IMR-90 (cell line): Measurements from ENCODE around the gene SPATA25. TPM values are rescaled to one million over a fixed set of nuclear protein-coding genes. Genes with fewer than 3 reads are reported as not detected.

ENCODE experiments used
- ATAC-seq: fragments of 200-7000 bp; cut with Tn5 transposase; 2 replicates; pipeline ENCODE4 v1.9.1; 2020; ENCODE audit warnings: low read depth, mild to moderate bottlenecking, moderate library complexity
- BruUV-seq: library from RNA; stranded (reverse); fragments of 400-500 nt; replicated peaks from 2 replicates; lab custom pipeline; 2021; lab: Mats Ljungman, UMichigan
- CTCF ChIA-PET: fragments of 300-600 bp; formaldehyde crosslinking; extraction: SDS; loops from one replicate; lab custom pipeline; 2021; ENCODE audit warnings: antibody characterized with exemption; lab: Yijun Ruan, JAX
- POLR2A ChIA-PET: fragments of 300-600 bp; sonication (Branson Sonifier 250); formaldehyde crosslinking; loops from one replicate; lab custom pipeline; 2022; ENCODE audit warnings: antibody characterized with exemption; ENCODE audit not compliant: unreplicated experiment; lab: Charles Lee
- DNase-seq: peaks from one replicate; pipeline ENCODE4 v3.0.0; 2013
- H2AFZ ChIP-seq: replicated peaks from 2 replicates; pipeline ENCODE3; 2013; ENCODE audit warnings: low read length, mild to moderate bottlenecking; ENCODE audit not compliant: poor library complexity
- H2AK5ac ChIP-seq: 2 replicates; pipeline ENCODE4 v1.6.1; 2013; ENCODE audit warnings: low read depth, low read length, inconsistent platforms
- H2AK9ac ChIP-seq: replicated peaks from 2 replicates; pipeline ENCODE3; 2013; ENCODE audit warnings: mild to moderate bottlenecking, low read depth, low read length, moderate library complexity; ENCODE audit not compliant: poor library complexity
- H2BK120ac ChIP-seq: 2 replicates; pipeline ENCODE4 v1.6.1; 2013; ENCODE audit warnings: low read depth, low read length, inconsistent platforms
- H2BK15ac ChIP-seq: 3 replicates; pipeline ENCODE4 v1.6.1; 2013; ENCODE audit warnings: low read depth, low read length, inconsistent platforms
- H2BK20ac ChIP-seq: 2 replicates; pipeline ENCODE4 v1.6.1; 2013; ENCODE audit warnings: low read depth, mild to moderate bottlenecking, inconsistent platforms, low read length, moderate library complexity
- H2BK5ac ChIP-seq: 2 replicates; pipeline ENCODE4 v1.6.1; 2013; ENCODE audit warnings: mild to moderate bottlenecking, low read depth, low read length, inconsistent platforms; ENCODE audit not compliant: poor library complexity, severe bottlenecking
- H3K14ac ChIP-seq: replicated peaks from 2 replicates; pipeline ENCODE4 v1.6.1; 2013; ENCODE audit warnings: low read depth, low read length, inconsistent platforms
- H3K18ac ChIP-seq: 2 replicates; pipeline ENCODE4 v1.6.1; 2013; ENCODE audit warnings: low read depth, low read length, control low read depth
- H3K23ac ChIP-seq: 2 replicates; pipeline ENCODE4 v1.6.1; 2013; ENCODE audit warnings: low read depth, low read length, inconsistent platforms
- H3K27ac ChIP-seq: 2 replicates; pipeline ENCODE4 v1.5.1; 2013; ENCODE audit warnings: mild to moderate bottlenecking, control low read depth, low read length; ENCODE audit not compliant: insufficient read depth
- H3K27me3 ChIP-seq: 2 replicates; pipeline ENCODE4 v1.6.1; 2013; ENCODE audit warnings: low read length; ENCODE audit not compliant: control insufficient read depth, insufficient read depth
- H3K36me3 ChIP-seq: 2 replicates; pipeline ENCODE4 v1.6.1; 2013; ENCODE audit warnings: low read length, mixed read lengths; ENCODE audit not compliant: control insufficient read depth, insufficient read depth
- H3K4ac ChIP-seq: 2 replicates; pipeline ENCODE4 v1.6.1; 2013; ENCODE audit warnings: low read depth, low read length, inconsistent platforms
- H3K4me1 ChIP-seq: 2 replicates; pipeline ENCODE4 v1.6.1; 2013; ENCODE audit warnings: low read length, mixed read lengths; ENCODE audit not compliant: control insufficient read depth, insufficient read depth
- H3K4me2 ChIP-seq: 2 replicates; pipeline ENCODE4 v1.6.1; 2013; ENCODE audit warnings: low read depth, mild to moderate bottlenecking, control low read depth, low read length, moderate library complexity
- H3K4me3 ChIP-seq: 2 replicates; pipeline ENCODE4 v1.5.1; 2013; ENCODE audit warnings: low read depth, mild to moderate bottlenecking, control low read depth, low read length, moderate library complexity; ENCODE audit not compliant: insufficient read depth
- H3K56ac ChIP-seq: 2 replicates; pipeline ENCODE4 v1.6.1; 2013; ENCODE audit warnings: low read length, inconsistent platforms; ENCODE audit not compliant: insufficient read depth; ENCODE audit errors: extremely low read depth
- H3K79me1 ChIP-seq, 2 experiments: 2 replicates each; pipeline ENCODE4 v1.6.1; 2013; ENCODE audit warnings: low read length in 2 of 2, inconsistent platforms in 1 of 2, low read depth in 1 of 2
- H3K9ac ChIP-seq: 2 replicates; pipeline ENCODE4 v1.6.1; 2013; ENCODE audit warnings: low read depth, low read length, control low read depth
- H3K9me1 ChIP-seq: 2 replicates; pipeline ENCODE4 v1.6.1; 2013; ENCODE audit warnings: low read length, inconsistent platforms; ENCODE audit not compliant: insufficient read depth
- H3K9me3 ChIP-seq: 2 replicates; pipeline ENCODE4 v1.6.1; 2013; ENCODE audit warnings: low read length; ENCODE audit not compliant: control insufficient read depth, insufficient read depth
- H4K20me1 ChIP-seq: 2 replicates; pipeline ENCODE4 v1.6.1; 2013; ENCODE audit warnings: low read length, inconsistent platforms; ENCODE audit not compliant: insufficient read depth
- H4K5ac ChIP-seq: 2 replicates; pipeline ENCODE4 v1.6.1; 2013; ENCODE audit warnings: mild to moderate bottlenecking, low read depth, low read length, control low read depth
- H4K8ac ChIP-seq, 2 experiments: 2 replicates each; pipeline ENCODE4 v1.6.1; 2013; ENCODE audit warnings: low read depth in 2 of 2, low read length in 2 of 2, control low read depth in 1 of 2, inconsistent platforms in 1 of 2
- H4K91ac ChIP-seq: 2 replicates; pipeline ENCODE4 v1.6.1; 2013; ENCODE audit warnings: low read depth, low read length, inconsistent platforms; ENCODE audit not compliant: insufficient read depth
- POLR2A ChIP-seq: IDR thresholded peaks from 2 replicates; pipeline ENCODE4 v1.6.1; 2012; ENCODE audit warnings: mild to moderate bottlenecking, low read depth, low read length
- WGBS, 2 experiments: methylation state at CpG; one replicate each; pipeline versions ENCODE4 v1.1.5 to v1.1.7; 2013; ENCODE audit warnings: missing lambda C conversion rate in 2 of 2; ENCODE audit not compliant: insufficient read length in 1 of 2; ENCODE audit errors: extremely low coverage in 2 of 2; 5-methylcytosine and 5-hydroxymethylcytosine counted together
- dilution Hi-C: fragments of 300-500 bp; cut with HindIII; formaldehyde crosslinking; loops from one replicate; pipeline ENCODE4 v1.14.3; 2018; ENCODE audit warnings: low sequenced_read_pairs; ENCODE audit not compliant: unreplicated experiment
- in situ Hi-C: fragments of 300-500 bp; cut with MboI; formaldehyde crosslinking; loops from 3 replicates; pipeline ENCODE4 v1.14.3; 2019; ENCODE audit warnings: low sequenced_read_pairs, inconsistent platforms, mixed read lengths
- intact Hi-C: fragments of 100-400 bp; cut with micrococcal nuclease; formaldehyde crosslinking; loops from 2 replicates; pipeline ENCODE4 v1.10.0; 2022
- polyA plus RNA-seq, 3 experiments: library from polyadenylated mRNA; depleted of rRNA; stranded (reverse); fragments of >200 nt; gene quantifications; 2 replicates each; pipeline ENCODE4 v1.2.3, GENCODE V29; 2012; ENCODE audit warnings: low replicate concordance in 1 of 3
- total RNA-seq: library from RNA; depleted of rRNA; stranded (reverse); fragments of >200 nt; gene quantifications from 2 replicates; pipeline ENCODE4 v1.2.3, GENCODE V29; 2012

SPATA25 gene
- total and polyA plus RNA-seq, 2 of the 4 experiments (the other 2 are of a cell fraction) = 0.18 to 0.36 TPM

DNA sequence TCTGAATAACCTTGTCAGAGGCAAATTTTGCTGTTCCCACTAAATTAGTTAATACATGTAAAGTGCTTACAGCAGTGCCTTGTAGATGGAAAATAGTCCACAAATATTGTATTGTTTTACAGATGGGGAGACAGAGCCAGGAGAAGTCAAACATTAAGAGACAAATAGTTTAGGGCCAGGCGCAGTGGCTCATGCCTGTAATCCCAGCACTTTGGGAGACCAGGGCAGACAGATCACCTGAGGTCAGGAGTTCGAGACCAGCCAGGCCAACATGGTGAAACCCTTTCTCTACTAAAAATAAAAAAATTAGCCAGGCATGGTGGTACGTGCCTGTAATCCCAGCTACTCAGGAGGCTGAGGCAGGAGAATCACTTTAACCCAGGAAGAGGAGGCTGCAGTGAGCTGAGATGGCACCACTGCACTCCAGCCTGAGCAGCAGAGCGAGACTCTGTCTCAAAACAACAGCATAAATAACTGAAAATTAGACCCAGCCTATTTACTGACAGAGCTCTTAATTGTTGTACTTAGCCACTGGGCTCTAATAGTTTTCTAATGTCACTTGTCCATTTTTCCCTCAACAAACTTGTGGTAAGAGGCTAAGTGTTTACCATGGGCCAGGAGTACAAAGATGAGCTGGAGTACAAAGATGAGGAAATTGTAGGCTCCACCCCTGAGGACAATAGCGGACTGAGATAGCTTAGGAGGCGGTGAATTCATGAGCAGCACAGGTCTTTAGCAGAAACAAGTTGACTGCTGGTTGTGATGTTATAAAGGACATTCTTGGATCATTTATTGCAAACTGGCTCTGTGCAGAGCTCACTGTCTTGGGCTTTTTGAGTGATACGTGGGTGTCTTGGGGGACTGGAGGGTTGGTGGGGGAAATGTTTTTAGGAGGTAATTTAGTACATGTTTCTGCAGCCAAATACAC, 23.6 kb downstream of the SPATA25 start:
- ATAC-seq = no peak
- no peak overlapping the region for H2AK5ac ChIP-seq
- H3K27ac ChIP-seq = no peak overlapping the region
- in situ Hi-C loops (no loop called here), intact Hi-C loops (no loop called here), dilution Hi-C loops (no loop called here)
- no peak overlapping the region for H3K4ac ChIP-seq
- no peaks in the 10 kb centered on the region for H3K27me3 ChIP-seq
- no peak overlapping the region for H3K23ac ChIP-seq
- H2AK9ac ChIP-seq = no peak overlapping the region
- H2BK15ac ChIP-seq = no peak overlapping the region
- H2BK5ac ChIP-seq = no peak overlapping the region
- H3K9me3 ChIP-seq = no peaks in the 10 kb centered on the region
- H3K9ac ChIP-seq = no peak overlapping the region
- no peaks in the 10 kb centered on the region; the same call in 1 of the 2 replicates for H4K20me1 ChIP-seq
- no peak overlapping the region for H3K14ac ChIP-seq
- peaks cover 4% of the 10 kb centered on the region; the same call in 1 of the 2 replicates for H3K4me1 ChIP-seq
- no peak overlapping the region for H4K8ac ChIP-seq
- H4K5ac ChIP-seq = no peak overlapping the region
- peaks cover 16 to 24% of the 10 kb centered on the region in 2 experiments for H3K79me1 ChIP-seq
- ChIA-PET POLR2A (no interaction called here), CTCF (no interaction called here)
- no peak overlapping the region for H3K56ac ChIP-seq
- H3K18ac ChIP-seq = no peak overlapping the region
- DNase-seq = no peak
- no peak overlapping the region for H2BK20ac ChIP-seq
- H2BK120ac ChIP-seq = no peak overlapping the region
- H3K4me3 ChIP-seq = no peak overlapping the region
- WGBS, 2 experiments = 80% methylated on average over 1 of the region's 7 CpGs; no CpG with 5 or more reads in 1 of the 2 experiments
- H4K91ac ChIP-seq = no peak overlapping the region; the same call in 1 of the 2 replicates
- no TSS peak for BruUV-seq
- no peak for TF ChIP-seq POLR2A
- H3K36me3 ChIP-seq = no peaks in the 10 kb centered on the region
- no peak overlapping the region for H3K4me2 ChIP-seq
- no peak overlapping the region for H2AFZ ChIP-seq
- no peaks in the 10 kb centered on the region; the same call in 1 of the 2 replicates for H3K9me1 ChIP-seq
